H1 (cell line): ENCODE results near the gene SDR39U1. TPM values are rescaled to one million over a fixed set of nuclear protein-coding genes. Genes with fewer than 3 reads are reported as not detected.

Source experiments
- CTCF ChIA-PET: fragments of 300-600 bp; sonication (Branson Sonifier 250); formaldehyde crosslinking; loops from one replicate; lab custom pipeline; 2021; ENCODE audit not compliant: partially characterized antibody; lab: Charles Lee
- POLR2A ChIA-PET: fragments of 300-600 bp; sonication (Branson Sonifier 250); formaldehyde crosslinking; loops from one replicate; lab custom pipeline; 2021; ENCODE audit warnings: inconsistent platforms; ENCODE audit not compliant: partially characterized antibody; lab: Charles Lee
- DNase-seq, 2 experiments: peaks; one replicate each; pipeline versions ENCODE4 v3.0.0 to v3.0.0-alpha.2; 2010 to 2022; ENCODE audit warnings: low spot score in 2 of 2, low read depth in 1 of 2, mixed read lengths in 1 of 2
- FAIRE-seq: peaks from 2 replicates; lab custom pipeline; 2011; peaks lifted over from hg19 to GRCh38; lab: Jason Lieb, UNC
- H2AFZ ChIP-seq: 2 replicates; pipeline ENCODE4 v1.8.1; 2012; ENCODE audit warnings: low read length, inconsistent platforms
- H2AK5ac ChIP-seq: 2 replicates; pipeline ENCODE4 v1.6.1; 2013; ENCODE audit warnings: low read depth, low read length
- H2BK120ac ChIP-seq: replicated peaks from 2 replicates; pipeline ENCODE3; 2013; ENCODE audit warnings: low read depth, low read length, inconsistent platforms
- H2BK12ac ChIP-seq: 2 replicates; pipeline ENCODE4 v1.6.1; 2013; ENCODE audit warnings: low read depth, low read length
- H2BK15ac ChIP-seq: 2 replicates; pipeline ENCODE4 v1.6.1; 2013; ENCODE audit warnings: low read length
- H2BK20ac ChIP-seq: 2 replicates; pipeline ENCODE4 v1.6.1; 2013; ENCODE audit warnings: low read length
- H2BK5ac ChIP-seq: 2 replicates; pipeline ENCODE4 v1.6.1; 2013; ENCODE audit warnings: low read depth, low read length
- H3K14ac ChIP-seq: 2 replicates; pipeline ENCODE4 v1.6.1; 2013; ENCODE audit warnings: inconsistent platforms; ENCODE audit not compliant: insufficient read length
- H3K18ac ChIP-seq: 2 replicates; pipeline ENCODE4 v1.6.1; 2013; ENCODE audit warnings: low read length; ENCODE audit errors: extremely low read depth
- H3K23ac ChIP-seq: 2 replicates; pipeline ENCODE4 v1.6.1; 2013; ENCODE audit warnings: inconsistent platforms; ENCODE audit not compliant: insufficient read length
- H3K23me2 ChIP-seq: 2 replicates; pipeline ENCODE4 v1.6.1; 2013; ENCODE audit warnings: low read depth, low read length
- H3K27ac ChIP-seq: 2 replicates; pipeline ENCODE4 v1.6.1; 2011; ENCODE audit warnings: low read depth, low read length, inconsistent platforms
- H3K27me3 ChIP-seq, 4 experiments: replicated peaks in 1 of 4; 1 replicate in 1 of 4; 2 replicates in 3 of 4; pipeline versions ENCODE4 v1.6.1 to v1.8.1; 2011 to 2013; ENCODE audit warnings: low read length in 3 of 4, mild to moderate bottlenecking in 3 of 4, inconsistent platforms in 2 of 4, mixed read lengths in 2 of 4, moderate library complexity in 1 of 4; ENCODE audit not compliant: control insufficient read depth in 3 of 4, insufficient read depth in 3 of 4; ENCODE audit errors: extremely low read depth in 1 of 4
- H3K36me3 ChIP-seq, 4 experiments: 2 replicates each; pipeline versions ENCODE4 v1.6.1 to v1.8.1; 2011 to 2013; ENCODE audit warnings: mild to moderate bottlenecking in 4 of 4, low read length in 3 of 4, moderate library complexity in 2 of 4, control low read depth in 1 of 4, inconsistent platforms in 1 of 4; ENCODE audit not compliant: insufficient read depth in 4 of 4, control insufficient read depth in 2 of 4
- H3K4ac ChIP-seq: replicated peaks from 2 replicates; pipeline ENCODE3; 2013; ENCODE audit warnings: low read length, low read depth, mixed read lengths, inconsistent platforms; ENCODE audit not compliant: insufficient read length
- H3K4me1 ChIP-seq, 4 experiments: replicated peaks in 1 of 4; 1 replicate in 1 of 4; 2 replicates in 3 of 4; pipeline versions ENCODE4 v1.6.1 to v1.8.1; 2011 to 2013; ENCODE audit warnings: low read length in 3 of 4, inconsistent platforms in 2 of 4, mixed read lengths in 1 of 4; ENCODE audit not compliant: insufficient read depth in 4 of 4, control insufficient read depth in 3 of 4
- H3K4me2 ChIP-seq, 2 experiments: 2 replicates each; pipeline versions ENCODE4 v1.6.1 to v1.8.1; 2011 to 2013; ENCODE audit warnings: low read depth in 2 of 2, low read length in 2 of 2, control low read depth in 1 of 2, inconsistent platforms in 1 of 2, mild to moderate bottlenecking in 1 of 2; ENCODE audit not compliant: insufficient read depth in 1 of 2
- H3K4me3 ChIP-seq, 4 experiments: fragments of 200-600, 300-600 bp in 1 of 4; sonication (generic), shearing (Covaris generic), sonication (Bioruptor Twin) in 1 of 4; 2 replicates each; pipeline versions ENCODE4 v1.5.1 to v1.8.1; 2011 to 2016; ENCODE audit warnings: low read length in 4 of 4, low read depth in 3 of 4, control low read depth in 2 of 4, inconsistent platforms in 2 of 4, mild to moderate bottlenecking in 2 of 4, mixed read lengths in 1 of 4, moderate library complexity in 1 of 4; ENCODE audit not compliant: insufficient read depth in 2 of 4; ENCODE audit errors: extremely low read depth in 1 of 4
- H3K56ac ChIP-seq: replicated peaks from 2 replicates; pipeline ENCODE3; 2013; ENCODE audit warnings: low read depth, mild to moderate bottlenecking, mixed read lengths, low read length, inconsistent platforms; ENCODE audit not compliant: insufficient read length
- H3K79me1 ChIP-seq: 2 replicates; pipeline ENCODE4 v1.6.1; 2013; ENCODE audit warnings: low read depth, low read length, control low read depth
- H3K79me2 ChIP-seq, 2 experiments: 2 replicates each; pipeline versions ENCODE4 v1.6.1 to v1.8.1; 2012 to 2013; ENCODE audit warnings: low read length in 2 of 2, mild to moderate bottlenecking in 2 of 2, inconsistent platforms in 1 of 2; ENCODE audit not compliant: insufficient read depth in 2 of 2, control insufficient read depth in 1 of 2
- H3K9ac ChIP-seq, 4 experiments: replicated peaks in 1 of 4; 1 replicate in 1 of 4; 2 replicates in 3 of 4; pipeline versions ENCODE4 v1.6.1 to v1.8.1; 2011 to 2013; ENCODE audit warnings: low read depth in 3 of 4, low read length in 3 of 4, control low read depth in 2 of 4, mild to moderate bottlenecking in 2 of 4, moderate library complexity in 2 of 4, inconsistent platforms in 1 of 4; ENCODE audit errors: extremely low read depth in 1 of 4
- H3K9me3 ChIP-seq, 2 experiments: 2 replicates each; pipeline versions ENCODE4 v1.6.1 to v1.8.1; 2012 to 2013; ENCODE audit warnings: mild to moderate bottlenecking in 2 of 2, moderate library complexity in 2 of 2, control low read depth in 1 of 2, inconsistent platforms in 1 of 2, low read depth in 1 of 2, low read length in 1 of 2, mixed read lengths in 1 of 2; ENCODE audit not compliant: insufficient read depth in 2 of 2
- H4K20me1 ChIP-seq, 2 experiments: replicated peaks in 1 of 2; 2 replicates each; pipeline versions ENCODE3 to v1.8.1; 2011 to 2013; ENCODE audit warnings: inconsistent platforms in 2 of 2, low read length in 2 of 2, mild to moderate bottlenecking in 1 of 2; ENCODE audit not compliant: insufficient read depth in 2 of 2, control insufficient read depth in 1 of 2
- H4K5ac ChIP-seq: 2 replicates; pipeline ENCODE4 v1.6.1; 2013; ENCODE audit warnings: low read length, low read depth, mixed read lengths, inconsistent platforms; ENCODE audit not compliant: insufficient read length
- H4K8ac ChIP-seq: 2 replicates; pipeline ENCODE4 v1.8.0; 2013; ENCODE audit warnings: mild to moderate bottlenecking, moderate library complexity, low read length, inconsistent platforms; ENCODE audit not compliant: insufficient read depth; ENCODE audit errors: extremely low read depth
- H4K91ac ChIP-seq: replicated peaks from 2 replicates; pipeline ENCODE3; 2013; ENCODE audit warnings: low read length, mixed read lengths, inconsistent platforms; ENCODE audit not compliant: insufficient read length
- BRCA1 ChIP-seq: IDR thresholded peaks from 2 replicates; pipeline ENCODE4 v1.6.1; 2012; ENCODE audit warnings: low read depth, low read length, improper control_type of control experiment
- CEBPB ChIP-seq: IDR thresholded peaks from 2 replicates; pipeline ENCODE4 v1.6.1; 2012; ENCODE audit warnings: low read depth, low read length
- CTBP2 ChIP-seq: IDR thresholded peaks from 2 replicates; pipeline ENCODE4 v1.7.0; 2011; ENCODE audit warnings: borderline replicate concordance, mild to moderate bottlenecking, moderate library complexity, mixed read lengths, low read length; ENCODE audit not compliant: insufficient read depth, insufficient read length
- MAFK ChIP-seq: IDR thresholded peaks from 2 replicates; pipeline ENCODE4 v1.6.1; 2012; ENCODE audit warnings: low read depth, mild to moderate bottlenecking, improper control_type of control experiment, low read length
- MAX ChIP-seq: IDR thresholded peaks from 2 replicates; pipeline ENCODE4 v1.6.1; 2012; ENCODE audit warnings: inconsistent platforms
- POLR2A ChIP-seq, 2 experiments: IDR thresholded peaks; 1 replicate in 1 of 2; 2 replicates in 1 of 2; pipeline ENCODE4 v1.6.1; 2011; ENCODE audit warnings: low read depth in 2 of 2, low read length in 2 of 2, mild to moderate bottlenecking in 2 of 2; ENCODE audit errors: control extremely low read depth in 1 of 2
- POLR2AphosphoS5 ChIP-seq: IDR thresholded peaks from 2 replicates; pipeline ENCODE4 v1.6.1; 2011; ENCODE audit warnings: low read depth, low read length
- POU5F1 ChIP-seq: IDR thresholded peaks from 2 replicates; pipeline ENCODE4 v1.6.1; 2011; ENCODE audit warnings: low read depth, mild to moderate bottlenecking, low read length, moderate library complexity
- RBBP5 ChIP-seq: IDR thresholded peaks from 2 replicates; pipeline ENCODE4 v1.7.1; 2012; ENCODE audit warnings: low read depth, mild to moderate bottlenecking, inconsistent platforms, low read length, moderate library complexity, borderline replicate concordance
- SP1 ChIP-seq: IDR thresholded peaks from 2 replicates; pipeline ENCODE4 v1.6.1; 2011; ENCODE audit warnings: low read depth, low read length
- SP4 ChIP-seq: IDR thresholded peaks from 2 replicates; pipeline ENCODE4 v1.6.1; 2012; ENCODE audit warnings: low read length, inconsistent platforms
- ZNF274 ChIP-seq: IDR thresholded peaks from 2 replicates; pipeline ENCODE4 v1.7.0; 2012; ENCODE audit warnings: low read length, borderline replicate concordance; ENCODE audit errors: extremely low read depth
- WGBS, 2 experiments: shearing (Covaris generic) in 1 of 2; methylation state at CpG; one replicate each; pipeline versions ENCODE4 v1.1.6 to v1.1.7; 2013 to 2015; ENCODE audit warnings: low lambda C conversion rate in 2 of 2, mixed read lengths in 2 of 2, inconsistent platforms in 1 of 2, low coverage in 1 of 2, missing lambda C conversion rate in 1 of 2; ENCODE audit not compliant: insufficient replicate concordance in 2 of 2, insufficient coverage in 1 of 2, insufficient read length in 1 of 2; ENCODE audit errors: extremely low coverage in 1 of 2, missing lambda C conversion rate in 1 of 2; 5-methylcytosine and 5-hydroxymethylcytosine counted together
- polyA plus RNA-seq, 7 experiments: library from polyadenylated mRNA; depleted of rRNA in 3 of 7; stranded (reverse) in 5 of 7; unstranded in 2 of 7; fragments of >200 nt in 5 of 7; fragments of 200-250 nt in 2 of 7; gene quantifications; 1 replicate in 5 of 7; 2 replicates in 1 of 7; 4 replicates in 1 of 7; pipeline versions ENCODE4 v1.2.1 to v1.2.3, GENCODE V29; 2011 to 2013; ENCODE audit warnings: missing spikeins in 2 of 7, mixed read lengths in 2 of 7
- total RNA-seq: library from RNA; stranded (reverse); fragmentation: NEBNext Ultra II Directional; extraction: Animal tissue kit (Norgen Biotek cat#: 25700); gene quantifications from 2 replicates; pipeline ENCODE4 v1.2.1, GENCODE V29; 2021
- TF ChIP-seq, protein P1 (sequence below): IDR thresholded peaks from 2 replicates; pipeline ENCODE4 v1.6.1; 2012; ENCODE audit warnings: inconsistent platforms

SDR39U1 gene
- total and polyA plus RNA-seq, 2 of the 8 experiments (the other 6 are each of a cell fraction or from before 2014, with no cell fraction given) = 46.7 to 98.8 TPM

- H4K91ac ChIP-seq = no peak overlapping the region
- H2AK5ac ChIP-seq = no peak overlapping the region
- H3K27ac ChIP-seq = no peak overlapping the region
- H3K4me3 ChIP-seq = no peak overlapping the region
- H3K79me2 ChIP-seq = no peaks in the 10 kb centered on the region
- H3K36me3 ChIP-seq = peaks cover 4 to 11% (median 7%) of the 10 kb centered on the region in 4 experiments; a peak in 5 of 8 replicates
- H2BK12ac ChIP-seq = no peak overlapping the region
- H3K23me2 ChIP-seq = no peaks in the 10 kb centered on the region
- no peak overlapping the region for H3K4ac ChIP-seq
- H3K18ac ChIP-seq = no peak overlapping the region
- H3K9ac ChIP-seq = no peak overlapping the region
- DNase-seq (no peak), FAIRE-seq (no peak)
- H3K14ac ChIP-seq = no peak overlapping the region
- H2BK15ac ChIP-seq = no peak overlapping the region
- no peaks in the 10 kb centered on the region for H3K79me1 ChIP-seq
- H2BK5ac ChIP-seq = no peak overlapping the region
- H3K27me3 ChIP-seq = peaks cover 0 to 4% (median 2%) of the 10 kb centered on the region in 4 experiments; a peak in 3 of 7 replicates
- no peak overlapping the region for H2BK20ac ChIP-seq
- no peak overlapping the region for H3K4me2 ChIP-seq
- no peak overlapping the region for H3K56ac ChIP-seq
- no peak overlapping the region for H4K5ac ChIP-seq
- 86% methylated on average over 12 of the region's 15 CpGs; no CpG with 5 or more reads in 1 of the 2 experiments for WGBS, 2 experiments
- no peak overlapping the region for H2AFZ ChIP-seq
- H4K20me1 ChIP-seq = no peaks in the 10 kb centered on the region
- CTCF ChIA-PET = interaction anchor here (0.9 to 9.6 kb wide), 8 partner anchors 11 to 83 kb away, joined by 3 to 101 read pairs (median 41); partner anchors contain the start of genes CBLN3, KHNYN and NYNRIN
- no peak overlapping the region for H2BK120ac ChIP-seq
- H4K8ac ChIP-seq = no peak overlapping the region
- H3K4me1 ChIP-seq = no peaks in the 10 kb centered on the region
- no peaks in the 10 kb centered on the region for H3K9me3 ChIP-seq
- POLR2A ChIA-PET = interaction anchor here (6.3 kb wide), 1 partner anchor 14 kb away, joined by 28 read pairs; the partner anchor contains the start of genes CBLN3 and KHNYN
- H3K23ac ChIP-seq = no peak overlapping the region
- TF ChIP-seq CEBPB = no peak
- TF ChIP-seq, protein P1, sequence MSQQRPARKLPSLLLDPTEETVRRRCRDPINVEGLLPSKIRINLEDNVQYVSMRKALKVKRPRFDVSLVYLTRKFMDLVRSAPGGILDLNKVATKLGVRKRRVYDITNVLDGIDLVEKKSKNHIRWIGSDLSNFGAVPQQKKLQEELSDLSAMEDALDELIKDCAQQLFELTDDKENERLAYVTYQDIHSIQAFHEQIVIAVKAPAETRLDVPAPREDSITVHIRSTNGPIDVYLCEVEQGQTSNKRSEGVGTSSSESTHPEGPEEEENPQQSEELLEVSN = no peak
- no peak for TF ChIP-seq MAX
- TF ChIP-seq POU5F1 = no peak
- no peak for TF ChIP-seq CTBP2
- TF ChIP-seq SP1 = no peak
- no peak for TF ChIP-seq MAFK
- TF ChIP-seq SP4 = no peak
- TF ChIP-seq POLR2AphosphoS5 = no peak
- TF ChIP-seq ZNF274 = no peak
- TF ChIP-seq RBBP5 = no peak
- no peak for TF ChIP-seq POLR2A (IDR thresholded peaks at IDR 0.05; ENCODE audit: control extremely low read depth in 1 of 2, low read depth in 2 of 2, low read length in 2 of 2)
- TF ChIP-seq BRCA1 = no peak
Observed at GRCh38 chr14:24414732-24415420, 27.7 kb downstream of the SDR39U1 start.
